Tibial nerve (tissue), 4 donors: ENCODE results near the gene SGK1. TPM values are rescaled to one million over a fixed set of nuclear protein-coding genes. Genes with fewer than 3 reads are reported as not detected.

Source experiments
- DNase-seq, 2 donors: peaks; one replicate each; pipeline ENCODE4 v3.0.0-alpha.2; 2019; ENCODE audit warnings: low spot score in 2 of 2
- H3K27ac ChIP-seq, 4 donors: fragments of 200-600 bp; sonication (generic) in 3 of 4; one replicate each; pipeline ENCODE4 v1.5.1; 2017 to 2019; ENCODE audit warnings: mild to moderate bottlenecking in 1 of 4
- H3K27me3 ChIP-seq, 2 donors: fragments of 200-600 bp; sonication (generic) in 1 of 2; one replicate each; pipeline versions ENCODE4 v1.5.1 to v1.6.0; 2017 to 2019
- H3K36me3 ChIP-seq, 3 donors: fragments of 200-600 bp; sonication (generic); one replicate each; pipeline ENCODE4 v1.5.1; 2018 to 2019
- H3K4me1 ChIP-seq, 4 donors: fragments of 200-600 bp; sonication (generic) in 3 of 4; one replicate each; pipeline ENCODE4 v1.5.1; 2017 to 2019
- H3K4me3 ChIP-seq, 4 donors: fragments of 200-600 bp; sonication (generic) in 3 of 4; one replicate each; pipeline ENCODE4 v1.5.1; 2017 to 2019; ENCODE audit warnings: mild to moderate bottlenecking in 1 of 4, moderate library complexity in 1 of 4
- H3K9me3 ChIP-seq, 4 donors: fragments of 200-600 bp; sonication (generic) in 3 of 4; one replicate each; pipeline ENCODE4 v1.5.1; 2017 to 2019
- CTCF ChIP-seq, 5 experiments: fragments of 200-600 bp in 3 of 5; fragments of 450-650 bp in 2 of 5; sonication (generic) in 3 of 5; IDR thresholded peaks; one replicate each; pipeline ENCODE4 v1.5.1; 2016 to 2019; ENCODE audit warnings: antibody characterized with exemption in 5 of 5, mild to moderate bottlenecking in 3 of 5, moderate library complexity in 2 of 5
- EP300 ChIP-seq, 2 donors: sonication (generic); formaldehyde crosslinking; IDR thresholded peaks; one replicate each; pipeline ENCODE4 v1.6.1; 2017; ENCODE audit warnings: antibody characterized with exemption in 2 of 2, mild to moderate bottlenecking in 1 of 2
- POLR2A ChIP-seq, 2 donors: fragments of 450-650 bp; IDR thresholded peaks; one replicate each; pipeline ENCODE4 v1.6.1; 2017; ENCODE audit warnings: antibody characterized with exemption in 2 of 2, mild to moderate bottlenecking in 2 of 2, moderate library complexity in 2 of 2
- WGBS, 2 donors: methylation state at CpG; one replicate each; pipeline ENCODE4 v1.1.5; 2018; 5-methylcytosine and 5-hydroxymethylcytosine counted together
- small RNA-seq: library from RNA; depleted of rRNA; stranded (forward); fragments of <200 nt; gene quantifications from one replicate; pipeline ENCODE3, GENCODE V24; 2016
- total RNA-seq, 4 donors: library from RNA; depleted of rRNA; stranded (reverse); fragments of >200 nt; gene quantifications; one replicate each; pipeline ENCODE4 v1.1.0, GENCODE V29; 2016

SGK1 gene
- total RNA-seq, 4 donors from 2014 or later: 103 to 127 (median 116) TPM

- Histone ChIP-seq H3K36me3 (no peaks in the 10 kb centered on the region), H3K27me3 (no peaks in the 10 kb centered on the region), H3K4me3 (no peak overlapping the region), H3K9me3 (no peaks in the 10 kb centered on the region), H3K4me1 (peaks cover 0 to 1% (median 0%) of the 10 kb centered on the region in 4 donors), H3K27ac (no peak overlapping the region)
- no peak for DNase-seq
- TF ChIP-seq EP300 (IDR thresholded peaks at IDR 0.05) (no peak), CTCF (IDR thresholded peaks at IDR 0.05) (no peak), POLR2A (IDR thresholded peaks at IDR 0.05) (no peak)
- WGBS, 2 donors: 92 to 95% methylated on average over 1 of the region's 1 CpG
These were observed 195.1 kb downstream of the SGK1 start for GRCh38 chr6:134122775-134123174.

GRCh38 chr6:134119486-134119885 lies 198.4 kb downstream of the SGK1 start:
- no peak for DNase-seq
- Histone ChIP-seq H3K27ac (no peak overlapping the region), H3K9me3 (no peaks in the 10 kb centered on the region), H3K4me3 (no peak overlapping the region), H3K36me3 (no peaks in the 10 kb centered on the region), H3K27me3 (no peaks in the 10 kb centered on the region), H3K4me1 (peaks cover 0 to 3% (median 0%) of the 10 kb centered on the region in 4 donors)
- TF ChIP-seq CTCF (IDR thresholded peaks at IDR 0.05): no peak
- TF ChIP-seq EP300 (IDR thresholded peaks at IDR 0.05): no peak
- no peak for TF ChIP-seq POLR2A (IDR thresholded peaks at IDR 0.05)

Small RNA genes within 50 kb of the gene (small RNA-seq; reads per million reads assigned to genes)
- gene RF00019 (not detected), gene RN7SL408P (not detected), gene RNA5SP218 (13.8 reads per million, percentile 91 among the genes with 10 or more reads in this experiment), gene RPS29P32 (not detected)
